Osteocyte (in vitro differentiated cells): ENCODE results near the gene IL12RB1. TPM values are rescaled to one million over a fixed set of nuclear protein-coding genes. Genes with fewer than 3 reads are reported as not detected.
"Not testable (repeated sequence)": the region's sequence is repeated elsewhere in the genome, so short reads cannot be mapped to it uniquely, and the experiment has no call there.

Source experiments
- DNase-seq: peaks from one replicate; pipeline ENCODE4 v3.0.0; 2021; ENCODE audit warnings: mixed read lengths; ENCODE audit not compliant: unreplicated experiment; ENCODE audit errors: extremely low spot score
- H3K27ac Mint-ChIP-seq: one replicate; pipeline ENCODE4 v1.8.0; 2021; ENCODE audit warnings: mild to moderate bottlenecking, mixed read lengths; ENCODE audit not compliant: unreplicated experiment
- H3K27me3 Mint-ChIP-seq: one replicate; pipeline ENCODE4 v1.8.0; 2021; ENCODE audit warnings: mixed read lengths; ENCODE audit not compliant: unreplicated experiment
- H3K36me3 Mint-ChIP-seq: one replicate; pipeline ENCODE4 v1.8.0; 2021; ENCODE audit warnings: mixed read lengths; ENCODE audit not compliant: unreplicated experiment
- H3K4me1 Mint-ChIP-seq: one replicate; pipeline ENCODE4 v1.8.0; 2021; ENCODE audit warnings: mixed read lengths; ENCODE audit not compliant: unreplicated experiment
- H3K4me3 Mint-ChIP-seq: one replicate; pipeline ENCODE4 v1.8.0; 2021; ENCODE audit warnings: mild to moderate bottlenecking, moderate library complexity, mixed read lengths; ENCODE audit not compliant: unreplicated experiment
- H3K9me3 Mint-ChIP-seq: one replicate; pipeline ENCODE4 v1.8.0; 2021; ENCODE audit warnings: mixed read lengths; ENCODE audit not compliant: unreplicated experiment
- CTCF ChIP-seq: fragments of 200-600 bp; sonication (generic); IDR thresholded peaks from 2 replicates; pipeline ENCODE4 v1.5.0; 2021; ENCODE audit warnings: antibody characterized with exemption, mild to moderate bottlenecking, moderate library complexity
- total RNA-seq: library from RNA; stranded (reverse); gene quantifications from 2 replicates; pipeline ENCODE4 v1.2.1, GENCODE V29; 2021

The IL12RB1 gene
- total RNA-seq, 1 donor from 2014 or later = 0.51 TPM

- TF ChIP-seq CTCF = no peak
- peaks cover 20% of the 10 kb centered on the region for H3K4me1 Mint-ChIP-seq
- H3K27ac Mint-ChIP-seq = no peak overlapping the region
- no peaks in the 10 kb centered on the region for H3K36me3 Mint-ChIP-seq
- no peak for DNase-seq
- H3K4me3 Mint-ChIP-seq = peak overlapping the region; percentile 53
- no peaks in the 10 kb centered on the region for H3K9me3 Mint-ChIP-seq
- H3K27me3 Mint-ChIP-seq = peaks cover 6% of the 10 kb centered on the region
Measured at GRCh38 chr19:18108897-18109296, 22.2 kb upstream of the IL12RB1 start.

GRCh38 chr19:18107235-18107634, 20.5 kb upstream of the IL12RB1 start:
- H3K4me1 Mint-ChIP-seq = peaks cover 20% of the 10 kb centered on the region
- H3K27me3 Mint-ChIP-seq = peaks cover 6% of the 10 kb centered on the region
- H3K27ac Mint-ChIP-seq = no peak overlapping the region
- DNase-seq = no peak
- TF ChIP-seq CTCF = no peak
- H3K9me3 Mint-ChIP-seq = no peaks in the 10 kb centered on the region
- H3K4me3 Mint-ChIP-seq = no peak overlapping the region
- H3K36me3 Mint-ChIP-seq = no peaks in the 10 kb centered on the region

GRCh38 chr19:18105259-18105658, 18.5 kb upstream of the IL12RB1 start:
- not testable (repeated sequence) for H3K4me3 Mint-ChIP-seq, H3K36me3 Mint-ChIP-seq, DNase-seq, H3K27ac Mint-ChIP-seq, H3K9me3 Mint-ChIP-seq
- peaks cover 13% of the 10 kb centered on the region for H3K27me3 Mint-ChIP-seq
- H3K4me1 Mint-ChIP-seq = peaks cover 16% of the 10 kb centered on the region

GRCh38 chr19:18104793-18105131, 18.0 kb upstream of the IL12RB1 start:
- peak overlapping the region; percentile 67 for H3K27ac Mint-ChIP-seq
- no peaks in the 10 kb centered on the region for H3K36me3 Mint-ChIP-seq
- no peaks in the 10 kb centered on the region for H3K9me3 Mint-ChIP-seq
- H3K4me3 Mint-ChIP-seq = peak overlapping the region; percentile 70
- peaks cover 15% of the 10 kb centered on the region for H3K27me3 Mint-ChIP-seq
- H3K4me1 Mint-ChIP-seq = peaks cover 16% of the 10 kb centered on the region
- no peak for DNase-seq
- no peak for TF ChIP-seq CTCF

- H3K36me3 Mint-ChIP-seq = no peaks in the 10 kb centered on the region
- H3K27ac Mint-ChIP-seq = no peak overlapping the region
Measured at GRCh38 chr19:18102916-18103542, 16.3 kb upstream of the IL12RB1 start.

More at GRCh38 chr19:18102916-18103542, 16.3 kb upstream of the IL12RB1 start:
- TF ChIP-seq CTCF = no peak
- no peak overlapping the region for H3K4me3 Mint-ChIP-seq
- H3K27me3 Mint-ChIP-seq = peaks cover 25% of the 10 kb centered on the region
- DNase-seq = no peak
- H3K4me1 Mint-ChIP-seq = peaks cover 15% of the 10 kb centered on the region
- H3K9me3 Mint-ChIP-seq = no peaks in the 10 kb centered on the region
